Endothelial cell of umbilical vein (primary cell): Measurements from ENCODE around the gene TOM1. TPM values are rescaled to one million over a fixed set of nuclear protein-coding genes. Genes with fewer than 3 reads are reported as not detected.

Experiments used
- BruUV-seq: library from RNA; stranded (reverse); fragments of 400-500 nt; replicated peaks from 2 replicates; lab custom pipeline; 2021; lab: Mats Ljungman, UMichigan
- CTCF ChIA-PET: fragments of 300-600, 350-600 bp; sonication (Branson Sonifier 250); formaldehyde crosslinking; loops from one replicate; lab custom pipeline; 2021; ENCODE audit warnings: antibody characterized with exemption, inconsistent platforms; lab: Charles Lee
- POLR2A ChIA-PET: fragments of 300-600, 350-600 bp; sonication (Branson Sonifier 250); formaldehyde crosslinking; loops from one replicate; lab custom pipeline; 2021; ENCODE audit warnings: antibody characterized with exemption, inconsistent platforms; lab: Charles Lee
- DNase-seq: peaks from one replicate; pipeline ENCODE4 v3.0.0-alpha.2; 2011; ENCODE audit warnings: low read depth, low spot score
- FAIRE-seq: peaks from 2 replicates; lab custom pipeline; 2011; peaks lifted over from hg19 to GRCh38; lab: Jason Lieb, UNC
- H2AFZ ChIP-seq: 2 replicates; pipeline ENCODE4 v1.6.0; 2012; ENCODE audit warnings: low read depth, low read length, control low read depth, inconsistent platforms
- H3K27ac ChIP-seq: 2 replicates; pipeline ENCODE4 v1.5.1; 2011; ENCODE audit warnings: low read depth, mild to moderate bottlenecking, control low read depth, low read length, moderate library complexity; ENCODE audit not compliant: insufficient read depth
- H3K27me3 ChIP-seq, 2 experiments: 2 replicates each; pipeline versions ENCODE4 v1.6.0 to v1.6.1; 2011; ENCODE audit warnings: low read length in 2 of 2, mixed read lengths in 1 of 2; ENCODE audit not compliant: control insufficient read depth in 2 of 2, insufficient read depth in 2 of 2
- H3K36me3 ChIP-seq, 2 experiments: 2 replicates in 1 of 2; 3 replicates in 1 of 2; pipeline ENCODE4 v1.5.1; 2011; ENCODE audit warnings: low read length in 2 of 2, mild to moderate bottlenecking in 1 of 2, moderate library complexity in 1 of 2; ENCODE audit not compliant: control insufficient read depth in 2 of 2, insufficient read depth in 2 of 2; ENCODE audit errors: extremely low read depth in 1 of 2
- H3K4me1 ChIP-seq: 3 replicates; pipeline ENCODE4 v1.5.1; 2011; ENCODE audit warnings: mild to moderate bottlenecking, low read length; ENCODE audit not compliant: control insufficient read depth, insufficient read depth; ENCODE audit errors: extremely low read depth
- H3K4me2 ChIP-seq: 2 replicates; pipeline ENCODE4 v1.6.1; 2011; ENCODE audit warnings: low read length, control low read depth, mixed read lengths; ENCODE audit not compliant: insufficient read depth
- H3K4me3 ChIP-seq, 3 experiments: fragments of 200-600 bp in 1 of 3; sonication (generic), shearing (Covaris generic) in 1 of 3; replicated peaks in 1 of 3; 2 replicates each; pipeline ENCODE4 v1.5.1; 2011 to 2016; ENCODE audit warnings: control low read depth in 3 of 3, low read length in 3 of 3, mild to moderate bottlenecking in 2 of 3, inconsistent platforms in 1 of 3, low read depth in 1 of 3, moderate library complexity in 1 of 3; ENCODE audit not compliant: insufficient read depth in 1 of 3
- H3K79me2 ChIP-seq: 2 replicates; pipeline ENCODE4 v1.6.0; 2012; ENCODE audit warnings: low read length, inconsistent platforms; ENCODE audit not compliant: control insufficient read depth, insufficient read depth
- H3K9ac ChIP-seq: replicated peaks from 2 replicates; pipeline ENCODE3; 2011; ENCODE audit warnings: low read length, control low read depth; ENCODE audit not compliant: insufficient read depth; ENCODE audit errors: extremely low read depth
- H3K9me1 ChIP-seq: replicated peaks from 3 replicates; pipeline ENCODE4 v1.6.0; 2011; ENCODE audit warnings: mild to moderate bottlenecking, low read length; ENCODE audit not compliant: control insufficient read depth, insufficient read depth; ENCODE audit errors: extremely low read depth
- H3K9me3 ChIP-seq: replicated peaks from 2 replicates; pipeline ENCODE4 v1.5.1; 2012; ENCODE audit warnings: low read length, inconsistent platforms; ENCODE audit not compliant: control insufficient read depth, insufficient read depth
- H4K20me1 ChIP-seq: replicated peaks from 2 replicates; pipeline ENCODE3; 2011; ENCODE audit warnings: mild to moderate bottlenecking, low read length; ENCODE audit not compliant: control insufficient read depth, insufficient read depth; ENCODE audit errors: extremely low read depth
- CTCF ChIP-seq, 2 donors: IDR thresholded peaks; 1 replicate in 1 of 2; 2 replicates in 1 of 2; pipeline ENCODE4 v1.5.1; 2011; ENCODE audit warnings: low read length in 2 of 2, mild to moderate bottlenecking in 2 of 2, moderate library complexity in 2 of 2, control low read depth in 1 of 2, inconsistent platforms in 1 of 2, low read depth in 1 of 2; ENCODE audit not compliant: insufficient read depth in 1 of 2; ENCODE audit errors: extremely low read depth in 1 of 2
- EZH2 ChIP-seq: IDR thresholded peaks from 2 replicates; pipeline ENCODE4 v1.6.1; 2012; ENCODE audit warnings: borderline replicate concordance, low read depth, mild to moderate bottlenecking, moderate library complexity, low read length, inconsistent platforms; ENCODE audit not compliant: severe bottlenecking
- FOS ChIP-seq: IDR thresholded peaks from 2 replicates; pipeline ENCODE4 v1.6.1; 2011; ENCODE audit warnings: mild to moderate bottlenecking, low read length, moderate library complexity, borderline replicate concordance; ENCODE audit not compliant: insufficient read depth
- GATA2 ChIP-seq: IDR thresholded peaks from 2 replicates; pipeline ENCODE4 v1.7.0; 2011; ENCODE audit warnings: low read depth, mild to moderate bottlenecking, moderate library complexity, mixed read lengths, low read length; ENCODE audit not compliant: insufficient read length, insufficient read depth
- JUN ChIP-seq: IDR thresholded peaks from 2 replicates; pipeline ENCODE4 v1.6.1; 2011; ENCODE audit warnings: borderline replicate concordance, low read depth; ENCODE audit not compliant: insufficient read length, insufficient read depth
- MAX ChIP-seq: IDR thresholded peaks from 2 replicates; pipeline ENCODE4 v1.6.1; 2011; ENCODE audit not compliant: insufficient read depth, insufficient read length
- MYC ChIP-seq: IDR thresholded peaks from one replicate; pipeline ENCODE4 v1.6.1; 2011; ENCODE audit warnings: mild to moderate bottlenecking, low read depth, low read length
- POLR2A ChIP-seq: IDR thresholded peaks from 2 replicates; pipeline ENCODE4 v1.6.1; 2012; ENCODE audit warnings: low read depth, mild to moderate bottlenecking, control low read depth, low read length
- POLR2AphosphoS5 ChIP-seq: IDR thresholded peaks from 2 replicates; pipeline ENCODE4 v1.6.1; 2012; ENCODE audit warnings: low read depth, mild to moderate bottlenecking, control low read depth, low read length, moderate library complexity; ENCODE audit not compliant: insufficient read depth
- dilution Hi-C: fragments of 300-500 bp; cut with MboI; formaldehyde crosslinking; loops from one replicate; pipeline ENCODE4 v1.15.0; 2019; ENCODE audit warnings: low sequenced_read_pairs; ENCODE audit not compliant: extremely low pct_ligation_motif_present
- intact Hi-C: fragments of 100-400 bp; cut with micrococcal nuclease; formaldehyde crosslinking; loops from one replicate; pipeline ENCODE4 v1.10.0; 2022
- polyA plus RNA-seq, 4 experiments: library from polyadenylated mRNA; depleted of rRNA in 3 of 4; stranded (reverse) in 3 of 4; unstranded in 1 of 4; fragments of >200 nt; gene quantifications; 2 replicates each; pipeline versions ENCODE4 v1.2.1 to v1.2.3, GENCODE V29; 2011 to 2012; ENCODE audit warnings: missing spikeins in 1 of 4
- total RNA-seq: library from RNA; stranded (reverse); gene quantifications from 2 replicates; pipeline ENCODE4 v1.2.3, GENCODE V29; 2021

The TOM1 gene
- total and polyA plus RNA-seq, 2 donors (not counting 3 experiments of a cell fraction or from before 2014, with no cell fraction given): 36.4 to 74.4 TPM

GRCh38 chr22:35266277-35266676 is 33.4 kb upstream of the TOM1 start:
- peak; percentile 15 for FAIRE-seq
- intact Hi-C loops: no loop called here
- Histone ChIP-seq H3K36me3 (peaks cover 12 to 36% of the 10 kb centered on the region in 2 experiments), H3K4me2 (no peak overlapping the region), H3K9ac (no peak overlapping the region), H3K27me3 (no peaks in the 10 kb centered on the region), H2AFZ (no peak overlapping the region), H3K9me3 (no peaks in the 10 kb centered on the region), H4K20me1 (peaks cover 4% of the 10 kb centered on the region), H3K27ac (no peak overlapping the region), H3K4me1 (peaks cover 4% of the 10 kb centered on the region), H3K79me2 (peaks cover 34% of the 10 kb centered on the region), H3K9me1 (no peaks in the 10 kb centered on the region), H3K4me3 (no peak overlapping the region)
- ChIA-PET POLR2A (no interaction called here), CTCF (interaction anchor here (1.5 kb wide), 1 partner anchor 9 kb away, joined by 4 read pairs; the partner anchor contains the start of gene HMGXB4)
- no TSS peak for BruUV-seq
- DNase-seq: no peak
- TF ChIP-seq MYC: no peak
- TF ChIP-seq GATA2: peak; percentile 42
- dilution Hi-C loops: no loop called here

- no peak overlapping the region for H3K4me3 ChIP-seq
- peaks cover 4% of the 10 kb centered on the region for H4K20me1 ChIP-seq
- no peak overlapping the region for H3K27ac ChIP-seq
- DNase-seq (no peak), FAIRE-seq (no peak)
- intact Hi-C loops: no loop called here
- dilution Hi-C loops: no loop called here
- no peak overlapping the region for H3K4me2 ChIP-seq
- ChIA-PET POLR2A (no interaction called here), CTCF (no interaction called here)
- H3K4me1 ChIP-seq: peaks cover 4% of the 10 kb centered on the region
- H3K79me2 ChIP-seq: peaks cover 30% of the 10 kb centered on the region
- H2AFZ ChIP-seq: no peak overlapping the region
- BruUV-seq: no TSS peak
- H3K9ac ChIP-seq: no peak overlapping the region
- no peaks in the 10 kb centered on the region for H3K27me3 ChIP-seq
- TF ChIP-seq JUN (no peak), CTCF (IDR thresholded peaks at IDR 0.05; ENCODE audit: extremely low read depth in 1 of 2, insufficient read depth in 1 of 2, low read depth in 1 of 2, low read length in 2 of 2) (no peak), POLR2A (no peak), GATA2 (no peak), EZH2 (no peak), MYC (no peak), MAX (no peak), FOS (no peak), POLR2AphosphoS5 (no peak)
- no peaks in the 10 kb centered on the region for H3K9me3 ChIP-seq
- no peaks in the 10 kb centered on the region for H3K9me1 ChIP-seq
- H3K36me3 ChIP-seq: peaks cover 5 to 27% of the 10 kb centered on the region in 2 experiments
Measured at GRCh38 chr22:35269630-35270029, 30.1 kb upstream of the TOM1 start.
